Stromal cell of bone marrow (primary cell): ENCODE results near the gene PRAME.
"Not testable (repeated sequence)": the region's sequence is repeated elsewhere in the genome, so short reads cannot be mapped to it uniquely, and the experiment has no call there.

Experiments used
- DNase-seq: peaks from one replicate; pipeline ENCODE4 v3.0.0-alpha.2; 2012; ENCODE audit warnings: low read depth

Gene PRAME

DNA sequence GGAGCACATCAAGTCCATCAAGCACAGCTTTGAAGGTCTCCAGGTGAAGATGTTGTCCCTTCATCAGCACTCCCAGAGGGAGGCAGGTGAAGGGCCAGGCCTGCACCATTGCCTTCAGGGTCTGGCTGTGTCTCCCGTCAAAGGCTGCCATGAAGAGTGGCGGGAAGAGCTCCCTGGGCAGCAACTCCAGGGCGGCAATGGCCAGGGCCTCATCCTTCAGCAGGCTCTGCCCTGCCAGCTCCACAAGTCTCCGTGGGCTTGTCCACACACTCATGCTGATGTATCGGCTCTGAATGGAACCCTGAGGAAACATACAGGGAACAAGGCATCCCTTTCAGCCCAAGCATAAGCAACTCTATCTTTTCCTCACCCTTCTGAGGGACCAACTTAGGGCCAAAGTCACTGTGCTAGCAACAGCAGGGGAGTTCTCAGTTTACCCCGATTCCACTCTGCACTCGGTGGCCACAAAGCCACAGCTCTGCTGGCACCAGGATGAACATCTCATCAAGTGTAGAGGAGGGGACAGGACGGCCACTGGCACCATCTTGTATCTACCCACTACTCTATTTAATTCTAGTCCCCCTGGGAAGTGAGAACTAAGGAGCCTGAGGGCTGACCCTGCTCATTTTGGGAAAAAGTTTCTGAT lies 8.2 kb downstream of the PRAME start:
- no peak for DNase-seq

- no peak for DNase-seq
Measured at GRCh38 chr22:22548910-22549309, 10.2 kb downstream of the PRAME start.

DNA sequence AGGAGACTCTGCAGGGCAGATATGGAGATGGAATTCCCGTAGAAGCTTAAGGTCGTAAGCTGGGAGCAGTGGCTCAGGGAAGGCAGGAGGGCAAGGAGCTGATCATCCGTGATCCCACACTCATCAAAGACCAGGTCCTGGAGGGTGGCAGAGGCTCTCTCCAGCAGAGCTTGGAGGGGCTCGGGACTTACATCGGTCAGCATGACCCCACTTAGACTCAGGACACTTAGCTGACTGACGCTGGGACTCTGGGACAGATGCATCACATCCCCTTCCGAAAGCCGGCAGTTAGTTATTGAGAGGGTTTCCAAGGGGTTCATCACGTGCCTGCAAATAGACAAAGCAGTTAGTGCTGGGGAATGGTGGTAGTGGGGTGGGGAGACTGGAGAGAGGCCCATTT lies 10.7 kb downstream of the PRAME start:
- no peak for DNase-seq

- DNase-seq: no peak
Measured at GRCh38 chr22:22547692-22548300, 11.3 kb downstream of the PRAME start.

DNA sequence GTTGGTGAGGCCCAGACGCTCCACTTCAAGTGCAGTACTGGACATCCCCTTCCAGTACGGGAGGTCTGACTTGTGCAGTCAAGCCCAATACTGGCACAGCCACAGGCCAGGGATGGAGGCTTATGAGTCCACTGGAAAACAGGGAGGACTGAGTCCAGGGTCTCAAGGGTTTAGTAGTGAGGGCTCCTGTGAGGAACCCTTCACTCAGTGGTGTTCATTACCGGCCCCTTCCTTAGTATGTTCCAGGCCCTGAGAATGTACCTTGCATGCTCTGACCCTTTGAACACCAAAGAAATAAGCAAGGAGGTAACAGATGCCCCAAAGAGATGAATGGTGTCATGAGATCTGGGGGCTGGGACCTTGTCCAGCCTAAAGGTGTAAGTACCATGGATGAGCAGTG lies 11.8 kb downstream of the PRAME start:
- DNase-seq: no peak

- no peak for DNase-seq
Measured at GRCh38 chr22:22546490-22546889, 12.6 kb downstream of the PRAME start.

DNA sequence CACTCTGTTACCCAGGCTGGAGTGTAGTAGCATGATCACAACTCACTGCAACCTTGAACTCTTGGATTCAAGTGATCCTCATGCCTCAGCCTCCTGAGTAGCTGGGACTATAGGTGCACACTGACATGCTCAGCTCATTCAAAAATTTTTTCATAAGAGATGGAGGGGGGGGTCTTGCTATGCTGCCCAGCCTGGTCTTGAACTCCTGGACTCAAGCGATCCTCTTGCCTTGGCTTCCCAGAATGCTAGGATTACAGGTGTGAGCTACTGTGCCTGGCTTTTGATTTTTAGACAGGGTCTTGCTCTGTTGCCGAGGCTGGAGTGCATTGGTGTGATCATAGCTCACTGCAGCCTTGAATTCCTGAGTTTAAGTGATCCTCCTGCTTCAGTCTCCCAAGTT lies 14.0 kb downstream of the PRAME start:
- DNase-seq: no peak

GRCh38 chr22:22538226-22538989 lies 20.7 kb downstream of the PRAME start:
- no peak for DNase-seq

GRCh38 chr22:22536916-22537315 lies 22.1 kb downstream of the PRAME start:
- DNase-seq: no peak

GRCh38 chr22:22536515-22536914 lies 22.6 kb downstream of the PRAME start:
- no peak for DNase-seq

- no peak for DNase-seq
Measured at GRCh38 chr22:22535662-22536061, 23.4 kb downstream of the PRAME start.

DNA sequence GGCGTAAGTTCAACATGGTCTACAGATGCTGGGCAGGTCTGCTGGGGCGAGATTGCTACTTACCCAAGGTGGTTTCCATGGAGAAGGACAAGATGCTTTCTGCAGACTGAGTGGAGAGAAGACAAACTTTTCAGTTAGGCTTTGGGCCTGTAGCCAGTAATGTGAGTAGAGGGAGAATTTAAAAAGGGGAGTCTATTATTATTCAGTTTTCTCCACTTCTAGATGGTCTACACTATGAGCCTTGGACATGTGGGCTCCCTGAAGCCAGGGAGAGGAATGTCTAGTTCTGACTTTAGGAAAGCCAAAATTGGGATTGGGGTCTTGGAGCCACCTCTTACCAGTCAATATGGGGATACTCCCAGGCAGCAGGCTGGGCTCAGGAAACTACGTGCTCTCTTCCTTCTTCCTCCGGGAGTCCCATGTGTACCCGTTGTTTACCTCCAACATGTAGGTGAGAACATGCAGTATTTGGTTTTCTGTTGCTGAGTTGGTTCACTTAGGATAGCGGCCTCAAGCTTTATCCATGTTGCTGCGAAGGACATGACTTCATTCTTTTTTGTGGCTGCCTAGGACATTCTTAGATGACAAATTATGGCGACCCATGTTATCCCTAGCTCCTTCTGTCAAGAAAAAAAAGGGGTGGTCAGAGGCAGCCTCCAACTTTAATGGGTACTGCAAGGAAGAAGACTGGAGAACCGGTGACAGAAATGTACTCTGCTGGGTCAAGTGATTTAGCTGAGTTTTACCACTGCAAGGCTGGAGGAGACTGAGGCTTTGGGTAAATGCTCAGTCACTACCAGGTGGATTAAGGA lies 24.3 kb downstream of the PRAME start:
- no peak for DNase-seq

DNA sequence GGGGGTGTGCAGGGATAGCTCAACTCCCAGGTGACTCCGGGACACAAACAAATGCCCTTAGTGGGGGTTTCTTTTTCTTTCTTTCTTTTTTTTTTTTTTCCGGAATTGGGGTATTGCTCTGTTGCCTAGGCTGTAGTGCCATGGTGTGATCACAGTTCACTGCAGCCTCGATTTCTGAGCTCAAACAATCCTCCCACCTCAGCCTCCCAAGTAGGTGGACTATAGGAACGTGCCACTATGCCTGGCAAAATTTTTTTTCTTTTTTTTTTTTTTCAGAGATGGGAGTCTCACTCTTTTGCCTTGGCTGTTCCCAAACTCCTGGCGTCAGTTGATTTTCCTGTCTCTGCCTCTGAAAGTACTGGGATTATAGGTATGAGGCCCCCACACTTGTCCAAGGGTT lies 25.2 kb downstream of the PRAME start:
- no peak for DNase-seq

DNA sequence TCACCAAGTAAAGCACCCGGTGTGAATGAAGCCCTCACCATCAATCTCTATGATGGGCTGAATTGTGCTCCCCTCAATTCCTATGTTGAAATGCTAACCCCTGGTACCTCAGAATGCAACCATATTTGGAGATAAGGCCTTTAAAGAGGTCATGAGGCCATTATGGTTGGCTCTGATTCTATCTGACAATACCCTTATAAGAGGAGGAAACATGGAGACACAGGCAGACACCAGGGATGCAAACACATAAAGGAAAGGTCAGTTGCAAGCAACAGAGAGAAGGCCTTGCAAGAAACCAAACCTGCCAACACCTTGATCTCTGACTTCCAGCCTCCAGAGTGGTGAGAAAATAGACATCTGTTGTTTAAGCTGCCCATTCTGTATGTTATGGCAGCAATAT lies 25.6 kb downstream of the PRAME start:
- no peak for DNase-seq

GRCh38 chr22:22532547-22533071 lies 26.5 kb downstream of the PRAME start:
- DNase-seq: not testable (repeated sequence)

DNA sequence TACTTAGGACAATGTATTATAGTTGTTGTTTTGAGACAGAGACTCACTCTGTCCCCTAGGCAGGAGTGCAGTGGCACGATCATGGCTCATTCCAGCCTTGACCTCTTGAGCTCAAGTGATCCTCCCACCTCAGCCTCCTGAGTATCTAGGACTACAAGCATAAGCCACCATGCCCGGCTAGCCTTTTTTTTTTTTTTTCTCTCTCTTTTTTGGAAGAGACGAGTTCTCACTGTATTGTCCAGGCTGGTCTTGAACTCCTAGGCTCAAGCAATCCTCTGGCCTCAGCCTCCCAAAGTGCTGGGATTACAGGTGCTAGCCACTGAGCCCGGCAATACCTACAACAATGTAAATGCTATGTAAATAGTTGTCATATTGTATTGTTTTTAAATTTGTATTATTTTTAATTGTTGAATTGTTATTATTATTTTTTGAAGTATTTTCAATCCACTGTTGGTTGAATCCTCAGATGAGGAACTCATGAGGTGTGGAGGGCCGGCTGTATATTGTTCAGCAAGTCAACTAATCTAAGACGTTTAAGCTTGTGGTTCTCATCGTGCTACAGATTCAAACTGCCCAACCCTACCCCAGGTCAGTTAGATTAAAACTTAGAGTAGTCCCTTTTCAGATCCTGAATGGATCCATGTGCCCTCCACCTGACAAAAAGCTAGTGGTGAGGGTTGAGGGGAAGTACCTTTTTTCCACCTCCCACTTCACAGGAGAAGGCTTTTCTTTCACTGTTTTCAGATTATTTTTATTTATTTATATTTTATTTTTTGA lies 27.1 kb downstream of the PRAME start:
- no peak for DNase-seq

GRCh38 chr22:22528780-22529179 lies 30.3 kb downstream of the PRAME start:
- no peak for DNase-seq

DNA sequence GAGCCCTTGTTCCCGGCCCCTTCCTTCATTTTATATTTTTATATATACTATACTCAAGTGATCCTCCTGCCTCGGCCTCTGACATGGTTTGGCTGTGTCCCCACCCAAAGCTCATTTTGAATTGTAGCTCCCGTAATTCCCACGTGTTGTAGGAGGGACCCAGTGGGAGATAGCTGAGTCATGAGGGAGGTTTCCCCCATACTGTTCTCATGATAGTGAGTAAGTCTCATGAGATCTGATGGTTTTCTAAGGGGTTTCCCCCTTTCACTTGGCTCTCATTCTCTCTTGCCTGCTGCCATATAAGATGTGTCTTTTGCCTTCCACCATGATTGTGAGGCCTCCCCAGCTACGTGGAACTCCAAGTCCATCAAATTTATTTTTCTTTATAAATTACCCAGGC lies 31.8 kb downstream of the PRAME start:
- DNase-seq: no peak

DNA sequence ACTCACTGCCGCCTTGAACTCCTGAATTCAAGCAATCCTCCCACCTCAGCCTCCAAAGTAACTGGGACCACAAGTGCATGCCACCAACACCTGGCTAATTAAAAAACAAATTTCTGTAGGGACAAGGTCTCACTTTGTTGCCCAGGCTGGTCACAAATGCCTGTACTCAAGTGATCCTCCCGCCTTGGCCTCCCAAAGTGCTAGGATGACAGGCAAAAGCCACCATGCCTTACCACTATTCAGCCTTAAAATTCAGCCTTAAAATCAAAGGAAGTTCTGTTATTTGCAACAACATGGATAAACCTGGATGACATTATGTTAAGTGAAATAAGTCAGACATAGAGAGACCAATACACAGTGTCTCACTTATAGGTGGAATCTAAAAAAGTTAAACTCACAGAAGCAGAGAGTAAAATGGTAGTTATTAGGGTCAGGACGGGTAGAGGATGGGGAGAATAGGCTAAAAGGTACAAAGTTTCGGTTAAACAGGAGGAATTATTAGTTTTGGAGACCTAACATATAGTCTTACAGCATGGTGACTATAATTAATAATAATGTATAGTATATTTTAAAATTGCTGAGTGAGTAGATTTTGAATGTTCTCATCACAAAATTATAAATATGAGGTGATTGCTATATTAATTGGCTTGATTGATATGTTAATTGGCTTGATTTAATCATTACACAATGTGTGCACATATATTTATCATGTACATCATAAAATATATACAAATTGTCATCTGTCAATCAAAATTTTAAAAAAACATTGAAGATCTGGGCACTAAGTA lies 32.7 kb downstream of the PRAME start:
- no peak for DNase-seq

DNA sequence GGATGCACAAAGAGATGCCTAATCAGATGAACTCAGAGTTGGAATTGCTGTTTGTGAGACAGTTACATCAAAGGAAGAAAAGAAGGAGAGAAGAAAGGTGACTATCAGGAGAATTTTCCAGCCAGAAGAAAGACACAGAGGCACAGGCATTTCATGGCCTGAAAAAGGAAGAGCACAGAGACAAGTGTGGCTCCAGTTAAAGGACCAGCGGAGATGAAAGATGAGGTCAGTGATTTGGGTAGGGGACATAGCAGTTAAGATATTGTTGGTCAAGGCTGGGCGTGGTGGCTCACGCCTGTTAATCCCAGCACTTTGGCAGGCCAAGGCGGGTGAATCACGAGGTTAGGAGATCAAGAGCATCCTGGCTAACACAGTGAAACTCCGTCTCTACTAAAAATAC lies 35.6 kb downstream of the PRAME start:
- DNase-seq: no peak

GRCh38 chr22:22521631-22522030 lies 37.4 kb downstream of the PRAME start:
- DNase-seq: no peak
